Effector memory CD4-positive, alpha-beta T cell (primary cell): Measurements from ENCODE around the gene ZNF511.
A peak's percentile ranks its signal among the peaks of the same experiment; 100 is the strongest.

ENCODE experiments used
- DNase-seq, 3 donors: peaks; one replicate each; pipeline ENCODE4 v3.0.0-alpha.2; 2020
- H3K27ac ChIP-seq: 2 replicates; pipeline ENCODE4 v1.7.0; 2013; ENCODE audit warnings: mild to moderate bottlenecking, low read length, moderate library complexity; ENCODE audit not compliant: insufficient read depth, poor library complexity, severe bottlenecking
- H3K27me3 ChIP-seq: replicated peaks from 2 replicates; pipeline ENCODE4 v1.7.0; 2013; ENCODE audit warnings: mild to moderate bottlenecking, low read length; ENCODE audit not compliant: insufficient read depth, control insufficient read depth, poor library complexity, severe bottlenecking
- H3K36me3 ChIP-seq: 2 replicates; pipeline ENCODE4 v1.7.0; 2013; ENCODE audit warnings: mild to moderate bottlenecking, low read length, moderate library complexity; ENCODE audit not compliant: control insufficient read depth, insufficient read depth
- H3K4me1 ChIP-seq: 2 replicates; pipeline ENCODE4 v1.7.0; 2013; ENCODE audit warnings: low read length, mild to moderate bottlenecking; ENCODE audit not compliant: control insufficient read depth, insufficient read depth, poor library complexity, severe bottlenecking
- H3K4me3 ChIP-seq: 2 replicates; pipeline ENCODE4 v1.7.0; 2013; ENCODE audit warnings: low read length, low read depth, mild to moderate bottlenecking; ENCODE audit not compliant: insufficient read depth, poor library complexity, severe bottlenecking
- H3K9me3 ChIP-seq: 2 replicates; pipeline ENCODE4 v1.7.0; 2013; ENCODE audit warnings: mild to moderate bottlenecking, low read length, moderate library complexity; ENCODE audit not compliant: control insufficient read depth

The ZNF511 gene

DNA sequence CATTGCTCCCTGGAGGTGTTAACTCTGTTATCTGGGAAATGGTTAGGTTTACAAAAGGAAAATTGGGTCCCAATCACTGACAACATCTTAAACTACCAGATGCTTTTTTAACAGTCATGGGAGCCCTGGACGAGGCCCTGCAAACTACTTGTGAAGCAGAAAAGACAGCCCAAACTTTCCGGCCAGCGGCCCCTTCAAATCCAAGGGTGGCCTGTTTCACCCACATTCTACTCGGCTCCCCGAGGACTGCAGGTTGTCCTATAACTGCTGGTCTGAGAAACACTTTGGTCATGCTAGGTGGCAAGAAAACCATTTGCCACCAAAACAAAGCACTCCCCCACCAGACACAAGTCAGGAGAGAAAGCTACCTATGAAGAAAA, 2.6 kb upstream of the ZNF511 start:
- Histone ChIP-seq H3K36me3 (peaks cover 32% of the 10 kb centered on the region), H3K27me3 (no peaks in the 10 kb centered on the region), H3K9me3 (no peaks in the 10 kb centered on the region), H3K27ac (no peak overlapping the region), H3K4me3 (no peak overlapping the region), H3K4me1 (peaks cover 16% of the 10 kb centered on the region)
- no peak for DNase-seq

DNA sequence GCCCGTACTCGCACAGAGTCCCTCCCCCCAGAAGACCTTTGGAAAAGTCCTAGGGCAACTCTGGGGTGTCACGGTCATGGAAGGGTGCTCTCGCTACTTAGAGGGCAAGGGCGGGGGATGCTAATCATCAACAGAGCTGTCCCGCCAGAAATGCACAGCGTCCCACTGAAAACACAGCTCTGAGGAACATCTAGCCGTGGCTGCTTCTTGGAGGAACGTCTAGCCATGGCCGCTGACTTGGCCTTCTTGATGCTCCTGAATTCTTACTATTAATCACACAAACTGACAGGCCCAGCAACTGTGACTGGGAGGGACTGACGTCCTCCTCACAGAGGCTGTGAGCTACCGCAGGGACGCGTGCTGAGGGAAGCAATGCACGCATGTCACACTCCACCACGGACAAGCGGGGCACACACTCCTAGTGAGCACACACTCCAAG, 1.8 kb upstream of the ZNF511 start:
- H3K27ac ChIP-seq, result peak overlapping the region; percentile 98
- H3K4me1 ChIP-seq, result peaks cover 16% of the 10 kb centered on the region
- H3K9me3 ChIP-seq, result no peaks in the 10 kb centered on the region
- peaks cover 37% of the 10 kb centered on the region for H3K36me3 ChIP-seq
- H3K27me3 ChIP-seq, result no peaks in the 10 kb centered on the region
- DNase-seq, result no peak
- no peak overlapping the region for H3K4me3 ChIP-seq

DNA sequence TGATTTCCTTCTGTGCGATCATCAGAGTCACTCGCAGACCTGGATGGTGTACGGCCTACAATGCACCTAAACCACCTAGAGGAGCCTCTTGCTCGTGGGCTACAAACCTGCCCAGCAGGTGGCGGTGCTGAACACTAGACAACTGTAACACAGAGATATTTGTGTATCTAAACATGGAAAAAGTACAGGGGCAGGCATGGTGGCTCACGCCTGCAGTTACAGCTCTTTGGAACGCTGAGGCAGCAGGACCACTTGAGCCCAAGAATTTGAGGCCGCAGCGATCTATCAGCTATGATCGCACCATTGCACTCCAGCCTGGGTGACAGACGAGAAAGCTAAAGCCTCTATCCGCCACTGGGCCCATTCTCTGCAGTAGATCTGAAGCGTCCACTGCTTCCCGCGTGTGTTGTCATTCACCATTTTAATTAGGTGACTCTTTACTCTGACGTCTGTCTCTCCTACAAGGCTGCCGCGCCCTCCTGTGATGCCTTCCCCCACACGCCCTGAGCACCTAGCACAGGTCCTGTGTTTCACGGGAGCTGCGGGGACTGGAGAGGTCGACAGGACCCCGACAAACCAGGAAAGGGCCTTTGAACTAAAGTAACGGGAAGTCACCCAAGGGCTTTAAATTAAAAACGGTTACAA, 816 bp upstream of the ZNF511 start:
- H3K4me3 ChIP-seq, result peak overlapping the region; percentile 86
- peaks cover 33% of the 10 kb centered on the region for H3K36me3 ChIP-seq
- H3K27ac ChIP-seq, result peak overlapping the region; percentile 98
- no peaks in the 10 kb centered on the region for H3K27me3 ChIP-seq
- no peaks in the 10 kb centered on the region for H3K9me3 ChIP-seq
- H3K4me1 ChIP-seq, result peaks cover 16% of the 10 kb centered on the region
- peak; percentile 62 to 83 (median 80) for DNase-seq

DNA sequence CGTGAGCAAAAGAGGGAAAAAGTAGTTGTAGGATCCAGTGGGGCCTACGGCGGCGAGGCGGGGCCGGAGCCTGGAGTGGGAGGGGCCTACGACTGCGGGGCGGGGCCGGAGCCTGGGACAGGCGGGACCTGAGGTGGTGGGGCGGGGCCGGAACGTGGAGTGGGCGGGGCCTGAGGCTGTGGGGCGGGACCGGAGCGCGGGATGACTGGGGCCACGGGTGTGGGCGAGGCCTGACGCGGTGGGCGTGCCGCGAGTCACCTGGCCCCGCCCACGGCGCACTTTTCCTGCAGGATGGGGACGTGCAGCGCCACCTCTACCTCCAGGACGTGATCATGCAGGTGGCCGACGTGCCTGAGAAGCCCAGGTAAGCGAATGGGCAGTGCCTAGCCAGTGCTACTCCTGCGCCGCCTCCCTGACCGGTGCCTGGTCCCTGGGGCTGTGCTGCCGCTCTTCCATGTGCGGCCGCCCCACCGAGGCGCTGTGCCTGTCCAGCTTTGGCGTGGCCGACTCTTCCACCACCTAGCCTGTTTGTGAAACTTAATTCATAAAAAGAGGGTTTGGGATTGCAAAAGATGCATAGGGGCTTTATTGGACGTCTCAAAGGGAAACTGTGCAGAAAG, 496 bp downstream of the ZNF511 start:
- peak overlapping the region; percentile 86 for H3K4me3 ChIP-seq
- H3K27me3 ChIP-seq, result no peaks in the 10 kb centered on the region
- H3K4me1 ChIP-seq, result peaks cover 16% of the 10 kb centered on the region
- peaks cover 33% of the 10 kb centered on the region for H3K36me3 ChIP-seq
- no peaks in the 10 kb centered on the region for H3K9me3 ChIP-seq
- peak; percentile 89 to 90 (median 90) for DNase-seq
- peak overlapping the region; percentile 98 for H3K27ac ChIP-seq

DNA sequence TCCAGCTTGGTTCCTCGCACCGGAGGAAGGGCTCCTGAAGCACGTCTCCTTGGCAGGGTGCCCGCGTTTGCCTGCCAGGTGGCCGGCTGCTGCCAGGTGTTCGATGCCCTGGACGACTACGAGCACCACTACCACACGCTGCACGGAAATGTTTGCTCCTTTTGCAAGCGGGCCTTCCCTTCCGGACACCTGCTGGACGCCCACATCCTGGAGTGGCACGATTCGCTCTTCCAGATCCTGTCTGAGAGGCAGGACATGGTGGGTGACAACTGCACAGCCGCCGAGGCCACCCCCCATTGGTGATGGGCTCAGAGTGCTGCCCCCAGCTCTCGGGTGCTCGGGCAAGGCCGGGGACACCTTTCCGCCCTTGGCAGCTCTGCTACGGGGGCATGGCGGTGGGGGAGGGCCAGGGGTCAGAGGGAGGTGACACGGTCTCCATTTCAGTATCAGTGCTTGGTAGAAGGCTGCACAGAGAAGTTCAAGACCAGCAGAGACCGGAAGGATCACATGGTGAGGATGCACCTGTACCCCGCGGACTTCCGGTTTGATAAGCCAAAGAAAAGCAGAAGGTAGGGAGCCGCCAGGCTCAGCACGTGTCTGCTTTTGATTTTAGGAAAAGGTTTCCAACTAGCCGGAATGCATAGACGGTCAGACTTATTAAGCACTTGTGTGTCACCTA, 1.1 kb downstream of the ZNF511 start:
- H3K4me1 ChIP-seq, result peaks cover 16% of the 10 kb centered on the region
- no peak overlapping the region for H3K4me3 ChIP-seq
- no peaks in the 10 kb centered on the region for H3K9me3 ChIP-seq
- DNase-seq, result no peak
- no peak overlapping the region for H3K27ac ChIP-seq
- peaks cover 33% of the 10 kb centered on the region for H3K36me3 ChIP-seq
- H3K27me3 ChIP-seq, result no peaks in the 10 kb centered on the region

DNA sequence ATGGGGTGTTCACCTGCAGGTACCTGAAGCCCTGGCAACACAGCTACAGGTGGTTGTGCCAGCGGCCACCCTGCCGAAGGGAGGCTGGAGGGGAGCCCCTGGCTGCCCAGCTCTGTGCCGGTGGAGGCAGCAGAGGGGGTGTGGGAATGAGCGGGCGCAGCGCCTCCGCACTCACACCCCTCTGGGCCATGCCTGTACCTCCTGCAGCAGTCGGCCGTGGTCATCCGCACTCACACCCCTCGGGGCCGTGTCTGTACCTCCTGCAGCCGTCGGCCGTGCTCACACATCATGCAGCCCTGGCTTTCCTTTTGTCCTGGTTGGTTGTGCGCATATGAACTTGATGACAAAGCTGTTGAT, 1.7 kb downstream of the ZNF511 start:
- H3K36me3 ChIP-seq, result peaks cover 31% of the 10 kb centered on the region
- DNase-seq, result no peak

DNA sequence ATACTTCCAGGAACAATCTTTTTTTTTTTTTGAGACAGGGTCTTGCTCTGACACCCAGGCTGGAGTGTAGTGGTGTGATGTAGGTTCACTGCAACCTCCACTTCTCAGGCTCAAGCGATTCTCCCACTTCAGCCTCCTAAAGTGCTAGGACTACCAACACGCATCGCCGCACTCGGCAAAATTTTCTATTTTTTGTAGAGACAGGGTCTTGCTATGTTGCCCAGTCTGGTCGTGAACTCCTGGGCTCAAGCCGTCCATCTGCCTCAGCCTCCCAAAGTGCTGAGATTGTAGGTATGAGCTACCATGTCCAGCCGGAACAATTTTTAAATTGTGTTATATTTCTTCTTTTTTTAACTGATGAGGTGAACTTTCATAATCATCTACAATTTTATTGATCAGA, 2.1 kb downstream of the ZNF511 start:
- H3K27me3 ChIP-seq, result no peaks in the 10 kb centered on the region
- peaks cover 27% of the 10 kb centered on the region for H3K36me3 ChIP-seq

More for the DNA sequence above, 1.7 kb downstream of the ZNF511 start:
- Histone ChIP-seq H3K27me3 (no peaks in the 10 kb centered on the region), H3K9me3 (no peaks in the 10 kb centered on the region), H3K4me3 (no peak overlapping the region), H3K4me1 (peaks cover 16% of the 10 kb centered on the region), H3K27ac (no peak overlapping the region)

DNA sequence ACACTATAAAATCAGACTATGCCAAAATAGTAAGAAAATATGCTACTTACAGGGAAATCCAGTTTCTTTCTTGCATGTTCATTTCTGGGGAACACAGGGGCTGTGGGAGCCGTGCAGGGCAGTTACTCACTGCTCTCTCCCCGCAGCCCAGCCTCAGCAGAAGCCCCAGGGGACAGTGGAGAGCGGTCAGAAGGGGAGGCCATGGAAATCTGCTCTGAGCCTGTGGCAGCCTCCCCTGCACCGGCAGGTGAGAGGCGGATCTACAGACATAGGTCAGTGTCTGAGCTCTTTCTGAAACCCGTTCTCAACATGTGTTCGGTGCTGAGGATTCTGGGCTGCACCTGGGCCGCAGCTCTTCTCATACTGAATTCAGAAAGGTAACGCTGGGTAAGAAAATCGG, 2.9 kb downstream of the ZNF511 start:
- peaks cover 16% of the 10 kb centered on the region for H3K4me1 ChIP-seq
- H3K4me3 ChIP-seq, result no peak overlapping the region
- no peaks in the 10 kb centered on the region for H3K27me3 ChIP-seq
- DNase-seq, result no peak
- peaks cover 27% of the 10 kb centered on the region for H3K36me3 ChIP-seq
- H3K9me3 ChIP-seq, result no peaks in the 10 kb centered on the region
- no peak overlapping the region for H3K27ac ChIP-seq

More for the DNA sequence above, 2.1 kb downstream of the ZNF511 start:
- no peak overlapping the region for H3K4me3 ChIP-seq
- DNase-seq, result no peak
- H3K27ac ChIP-seq, result no peak overlapping the region
- peaks cover 16% of the 10 kb centered on the region for H3K4me1 ChIP-seq
- no peaks in the 10 kb centered on the region for H3K9me3 ChIP-seq

DNA sequence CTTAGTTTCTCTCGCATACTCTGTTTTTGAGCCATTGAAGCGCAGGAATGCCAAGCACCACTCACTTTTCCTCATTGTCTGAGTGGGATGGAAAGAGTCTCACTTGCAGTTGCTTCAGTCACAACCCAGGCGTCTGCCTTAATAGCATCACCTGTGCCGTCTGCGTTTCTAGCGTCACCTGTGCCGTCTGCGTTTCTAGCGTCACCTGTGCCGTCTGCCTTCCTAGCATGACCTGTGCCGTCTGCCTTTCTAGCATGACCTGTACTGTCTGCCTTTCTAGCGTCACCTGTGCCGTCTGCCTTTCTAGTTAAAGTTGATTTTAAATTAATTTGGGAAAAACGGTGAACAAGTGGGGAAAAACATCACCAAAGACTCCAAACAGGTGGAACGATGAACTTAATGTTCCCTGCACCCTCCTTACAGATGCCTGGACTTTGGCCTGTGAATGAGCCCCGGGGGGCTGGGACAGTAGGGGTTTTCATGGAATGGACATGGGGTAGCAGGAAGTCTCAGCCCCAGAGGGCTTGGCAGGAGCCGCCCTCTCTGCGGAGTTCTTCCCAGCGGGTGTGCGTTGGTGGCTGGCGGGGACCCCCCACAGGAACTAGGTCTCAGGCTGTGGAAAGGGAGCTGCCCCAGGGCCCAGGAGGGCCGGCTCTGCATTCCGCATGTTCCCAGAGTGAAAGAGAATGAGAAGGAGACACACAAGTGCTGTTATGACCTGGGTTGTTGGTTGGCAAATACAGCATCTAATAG, 3.5 kb downstream of the ZNF511 start:
- no peak for DNase-seq
- no peaks in the 10 kb centered on the region for H3K9me3 ChIP-seq
- H3K4me1 ChIP-seq, result peaks cover 11% of the 10 kb centered on the region
- peaks cover 27% of the 10 kb centered on the region for H3K36me3 ChIP-seq
- H3K27me3 ChIP-seq, result no peaks in the 10 kb centered on the region
- no peak overlapping the region for H3K4me3 ChIP-seq
- H3K27ac ChIP-seq, result no peak overlapping the region
